Activated CD8-positive, alpha-beta memory T cell treated with anti-CD3 and anti-CD28 coated beads, Interleukin-2, amount 10 ng/mL, durations not matched to agents 7 days and 5 days (primary cell): ENCODE data around the gene MBD3L2. TPM values are rescaled to one million over a fixed set of nuclear protein-coding genes. Genes with fewer than 3 reads are reported as not detected.
A peak's percentile ranks its signal among the peaks of the same experiment; 100 is the strongest.

Experiments used
- ATAC-seq: fragments of 150-1000 bp; cut with Tn5 transposase; one replicate; pipeline ENCODE4 v1.10.0; 2021; ENCODE audit warnings: moderate library complexity
- CTCF ChIA-PET: fragments of 350-600 bp; sonication (Branson Sonifier 250); formaldehyde crosslinking; loops from one replicate; lab custom pipeline; 2021; ENCODE audit warnings: antibody characterized with exemption; lab: Charles Lee
- DNase-seq: peaks from one replicate; pipeline ENCODE4 v3.0.0-alpha.2; 2020
- H3K27ac Mint-ChIP-seq: one replicate; pipeline ENCODE4 v1.8.0; 2021; ENCODE audit warnings: mild to moderate bottlenecking, mixed read lengths
- H3K27me3 Mint-ChIP-seq: one replicate; pipeline ENCODE4 v1.8.0; 2021; ENCODE audit warnings: mixed read lengths
- H3K36me3 Mint-ChIP-seq: one replicate; pipeline ENCODE4 v1.8.0; 2021; ENCODE audit warnings: mild to moderate bottlenecking, mixed read lengths
- H3K4me1 Mint-ChIP-seq: one replicate; pipeline ENCODE4 v1.8.0; 2021; ENCODE audit warnings: mixed read lengths
- H3K4me3 Mint-ChIP-seq: one replicate; pipeline ENCODE4 v1.8.0; 2021; ENCODE audit warnings: mild to moderate bottlenecking, moderate library complexity, mixed read lengths
- H3K9me3 Mint-ChIP-seq: one replicate; pipeline ENCODE4 v1.8.0; 2022; ENCODE audit warnings: low read depth, mixed read lengths
- total RNA-seq, 2 experiments: library from RNA; stranded (reverse); gene quantifications; one replicate each; pipeline ENCODE4 v1.2.3, GENCODE V29; 2021

The MBD3L2 gene
- total RNA-seq, 2 experiments from 2014 or later: not detected

GRCh38 chr19:7069042-7069903 is 20.2 kb downstream of the MBD3L2 start, which contains the start of gene ZNF557:
TSS of gene ZNF557 (plus strand) at chr19:7069703. CDS start at chr19:7075075, 5,372 bp downstream.
- H3K4me3 Mint-ChIP-seq: peak within 1 kb of the TSS; percentile 94
- ATAC-seq (peak; percentile 97), DNase-seq (peak; percentile 100)
- peaks cover 33% of the 10 kb centered on the region for H3K36me3 Mint-ChIP-seq
- H3K9me3 Mint-ChIP-seq: peaks cover 5% of the 10 kb centered on the region
- no peaks in the 10 kb centered on the region for H3K27me3 Mint-ChIP-seq
- CTCF ChIA-PET: interaction anchor here (0.5 to 2.7 kb wide), 7 partner anchors 12 to 280 kb away, joined by 3 to 11 read pairs (median 3); no protein-coding TSS in a partner anchor
- peak within 1 kb of the TSS; percentile 75 for H3K27ac Mint-ChIP-seq
- H3K4me1 Mint-ChIP-seq: peaks cover 22% of the 10 kb centered on the region

DNA sequence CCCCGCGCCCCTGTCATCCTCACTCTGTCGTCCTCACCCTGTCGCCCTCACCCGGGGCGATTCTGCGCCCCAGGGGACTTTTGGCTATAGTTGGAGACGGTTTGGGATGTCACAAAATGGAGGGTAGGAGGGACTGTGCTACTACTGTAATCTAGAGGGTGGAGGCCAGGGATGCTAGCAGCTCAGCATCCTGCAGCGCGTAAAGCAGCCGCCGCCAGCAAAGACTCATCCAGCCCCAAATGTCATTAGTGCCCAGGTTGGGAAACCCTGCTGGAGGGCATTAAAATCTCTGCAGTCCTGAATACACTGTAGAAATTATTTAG is 20.7 kb downstream of the MBD3L2 start:
- H3K36me3 Mint-ChIP-seq: peaks cover 38% of the 10 kb centered on the region
- no peaks in the 10 kb centered on the region for H3K27me3 Mint-ChIP-seq
- peak overlapping the region; percentile 75 for H3K27ac Mint-ChIP-seq
- ATAC-seq (no peak), DNase-seq (no peak)
- peaks cover 22% of the 10 kb centered on the region for H3K4me1 Mint-ChIP-seq
- peaks cover 5% of the 10 kb centered on the region for H3K9me3 Mint-ChIP-seq
- CTCF ChIA-PET: interaction anchor here (1.0 to 2.7 kb wide), 5 partner anchors 11 to 206 kb away, joined by 3 to 11 read pairs (median 3); no protein-coding TSS in a partner anchor
- peak overlapping the region; percentile 94 for H3K4me3 Mint-ChIP-seq

DNA sequence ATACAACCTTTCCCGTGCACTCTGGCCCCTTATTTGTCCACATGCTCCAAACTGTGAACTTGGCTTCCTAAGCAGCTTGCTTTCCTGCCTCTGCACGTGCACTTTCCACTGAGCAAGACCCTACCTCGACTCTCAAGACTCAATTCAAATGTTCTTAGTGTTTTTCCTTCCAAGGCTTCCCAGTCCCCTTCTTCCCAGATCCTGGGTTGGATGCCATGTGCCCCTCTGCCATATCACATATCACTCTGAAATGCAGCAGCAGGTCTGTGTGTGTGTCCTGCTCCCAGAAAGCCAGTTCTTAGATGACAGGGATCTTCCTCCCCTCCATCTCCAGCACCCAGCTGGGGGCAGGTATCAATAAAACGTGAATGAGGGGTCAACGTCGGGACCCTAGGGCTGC is 23.4 kb downstream of the MBD3L2 start:
- Mint-ChIP-seq H3K4me1 (peaks cover 22% of the 10 kb centered on the region), H3K4me3 (peak overlapping the region; percentile 8), H3K27ac (peak overlapping the region; percentile 26), H3K9me3 (peaks cover 11% of the 10 kb centered on the region), H3K36me3 (peaks cover 63% of the 10 kb centered on the region), H3K27me3 (no peaks in the 10 kb centered on the region)
- CTCF ChIA-PET: no interaction called here
- no peak for ATAC-seq
- no peak for DNase-seq

- no peak overlapping the region for H3K4me3 Mint-ChIP-seq
- no peak for DNase-seq
- H3K27ac Mint-ChIP-seq: no peak overlapping the region
- no peak for ATAC-seq
- H3K27me3 Mint-ChIP-seq: no peaks in the 10 kb centered on the region
- peaks cover 27% of the 10 kb centered on the region for H3K9me3 Mint-ChIP-seq
- H3K4me1 Mint-ChIP-seq: peaks cover 18% of the 10 kb centered on the region
- CTCF ChIA-PET: no interaction called here
- H3K36me3 Mint-ChIP-seq: peaks cover 85% of the 10 kb centered on the region
Measured at GRCh38 chr19:7074705-7075282, 25.7 kb downstream of the MBD3L2 start.

- Mint-ChIP-seq H3K36me3 (peaks cover 89% of the 10 kb centered on the region), H3K9me3 (peaks cover 36% of the 10 kb centered on the region), H3K4me3 (no peak overlapping the region), H3K4me1 (peaks cover 7% of the 10 kb centered on the region), H3K27me3 (no peaks in the 10 kb centered on the region), H3K27ac (no peak overlapping the region)
- ATAC-seq (no peak), DNase-seq (no peak)
- CTCF ChIA-PET: interaction anchor here (0.7 kb wide), 1 partner anchor 45 kb away, joined by 4 read pairs; no protein-coding TSS in a partner anchor
Measured at GRCh38 chr19:7076151-7076550, 27.0 kb downstream of the MBD3L2 start.

GRCh38 chr19:7078008-7078407 is 28.9 kb downstream of the MBD3L2 start:
- Mint-ChIP-seq H3K4me1 (no peaks in the 10 kb centered on the region), H3K9me3 (peaks cover 41% of the 10 kb centered on the region), H3K27me3 (no peaks in the 10 kb centered on the region), H3K4me3 (no peak overlapping the region), H3K27ac (no peak overlapping the region), H3K36me3 (peaks cover 95% of the 10 kb centered on the region)
- DNase-seq (no peak), ATAC-seq (no peak)
- CTCF ChIA-PET: no interaction called here

DNA sequence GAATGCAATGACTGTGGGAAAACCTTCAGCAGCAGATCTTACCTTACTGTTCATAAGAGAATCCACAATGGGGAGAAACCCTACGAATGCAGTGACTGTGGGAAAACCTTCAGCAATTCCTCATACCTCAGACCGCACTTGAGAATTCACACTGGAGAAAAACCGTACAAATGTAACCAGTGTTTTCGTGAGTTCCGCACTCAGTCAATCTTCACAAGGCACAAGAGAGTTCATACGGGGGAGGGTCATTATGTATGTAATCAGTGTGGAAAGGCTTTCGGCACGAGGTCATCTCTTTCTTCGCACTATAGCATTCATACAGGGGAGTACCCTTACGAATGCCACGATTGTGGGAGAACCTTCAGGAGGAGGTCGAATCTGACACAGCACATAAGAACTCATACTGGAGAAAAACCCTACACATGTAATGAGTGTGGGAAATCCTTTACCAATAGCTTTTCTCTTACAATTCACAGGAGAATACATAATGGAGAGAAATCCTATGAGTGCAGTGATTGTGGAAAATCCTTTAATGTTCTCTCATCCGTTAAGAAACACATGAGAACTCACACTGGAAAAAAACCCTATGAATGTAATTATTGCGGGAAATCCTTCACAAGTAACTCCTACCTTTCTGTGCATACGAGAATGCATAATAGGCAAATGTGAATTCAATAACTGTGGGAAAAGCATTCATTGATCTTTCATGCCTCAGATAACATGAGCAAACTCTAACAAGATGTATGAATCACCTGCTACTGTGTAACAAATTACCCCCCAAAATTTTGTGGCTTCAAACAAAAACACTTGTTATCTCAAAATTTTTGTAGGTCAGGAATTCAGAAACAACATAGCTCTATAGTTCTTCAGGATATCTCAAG is 34.2 kb downstream of the MBD3L2 start:
- H3K27ac Mint-ChIP-seq: no peak overlapping the region
- ATAC-seq (no peak), DNase-seq (no peak)
- H3K4me1 Mint-ChIP-seq: no peaks in the 10 kb centered on the region
- peaks cover 49% of the 10 kb centered on the region for H3K9me3 Mint-ChIP-seq
- H3K27me3 Mint-ChIP-seq: no peaks in the 10 kb centered on the region
- H3K4me3 Mint-ChIP-seq: no peak overlapping the region
- H3K36me3 Mint-ChIP-seq: peaks cover 80% of the 10 kb centered on the region
- CTCF ChIA-PET: no interaction called here

- H3K36me3 Mint-ChIP-seq: peaks cover 42% of the 10 kb centered on the region
- ATAC-seq (no peak), DNase-seq (no peak)
- H3K9me3 Mint-ChIP-seq: peaks cover 38% of the 10 kb centered on the region
- no peak overlapping the region for H3K4me3 Mint-ChIP-seq
- H3K4me1 Mint-ChIP-seq: no peaks in the 10 kb centered on the region
- H3K27ac Mint-ChIP-seq: no peak overlapping the region
- no peaks in the 10 kb centered on the region for H3K27me3 Mint-ChIP-seq
- CTCF ChIA-PET: no interaction called here
Measured at GRCh38 chr19:7088999-7089398, 39.9 kb downstream of the MBD3L2 start.

DNA sequence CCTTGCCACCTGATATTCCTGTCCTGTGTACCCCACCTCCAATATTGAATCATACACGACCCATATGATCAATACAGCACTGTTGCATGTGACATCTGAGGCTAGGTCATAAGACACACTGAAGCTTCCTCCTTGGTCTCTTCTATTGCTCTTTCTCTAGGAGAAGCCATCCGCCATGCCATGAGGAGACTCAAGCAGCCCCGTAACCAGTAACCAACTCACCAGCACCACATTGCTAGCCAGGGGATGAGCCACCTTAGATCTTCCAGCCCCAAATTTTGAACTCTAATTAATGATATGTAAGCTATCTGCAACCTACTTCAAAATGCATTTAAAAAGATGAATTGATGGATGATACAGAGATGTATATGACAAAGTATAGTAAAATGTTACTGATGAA is 49.0 kb downstream of the MBD3L2 start:
- Mint-ChIP-seq H3K9me3 (peaks cover 26% of the 10 kb centered on the region), H3K36me3 (peaks cover 21% of the 10 kb centered on the region), H3K4me3 (peak overlapping the region; percentile 98), H3K4me1 (peaks cover 27% of the 10 kb centered on the region), H3K27me3 (peaks cover 4% of the 10 kb centered on the region), H3K27ac (no peak overlapping the region)
- ATAC-seq (no peak), DNase-seq (no peak)
- CTCF ChIA-PET: interaction anchor here (1.6 to 1.8 kb wide), 2 partner anchors 28 to 243 kb away, joined by 4 to 10 read pairs; partner anchors contain the start of gene ZNF557

- H3K27ac Mint-ChIP-seq: peak overlapping the region; percentile 95
- DNase-seq (peak; percentile 92), ATAC-seq (peak; percentile 95)
- peaks cover 21% of the 10 kb centered on the region for H3K36me3 Mint-ChIP-seq
- CTCF ChIA-PET: interaction anchor here (0.9 to 1.8 kb wide), 10 partner anchors 29 to 730 kb away, joined by 3 to 11 read pairs (median 4); partner anchors contain the start of genes TRAPPC5 and ZNF557
- H3K4me1 Mint-ChIP-seq: peaks cover 27% of the 10 kb centered on the region
- H3K4me3 Mint-ChIP-seq: peak overlapping the region; percentile 98
- H3K27me3 Mint-ChIP-seq: peaks cover 4% of the 10 kb centered on the region
- H3K9me3 Mint-ChIP-seq: peaks cover 24% of the 10 kb centered on the region
Measured at GRCh38 chr19:7098701-7099596, 49.8 kb downstream of the MBD3L2 start.

GRCh38 chr19:7099597-7099921 is 50.4 kb downstream of the MBD3L2 start:
- peak overlapping the region; percentile 98 for H3K4me3 Mint-ChIP-seq

More at GRCh38 chr19:7099597-7099921, 50.4 kb downstream of the MBD3L2 start:
- no peak for ATAC-seq
- Mint-ChIP-seq H3K36me3 (peaks cover 21% of the 10 kb centered on the region), H3K27ac (peak overlapping the region; percentile 95), H3K27me3 (peaks cover 4% of the 10 kb centered on the region), H3K4me1 (peaks cover 27% of the 10 kb centered on the region), H3K9me3 (peaks cover 24% of the 10 kb centered on the region)
- CTCF ChIA-PET: interaction anchor here (0.9 to 1.8 kb wide), 9 partner anchors 29 to 729 kb away, joined by 3 to 11 read pairs (median 5); partner anchors contain the start of genes TRAPPC5 and ZNF557
- DNase-seq: no peak
